GM12801 (cell line): Measurements from ENCODE around the gene GABRR3.

ENCODE experiments used
- TF ChIP-seq, protein P1 (sequence below): IDR thresholded peaks from one replicate; pipeline ENCODE4 v1.5.1; 2011; ENCODE audit warnings: control low read depth; ENCODE audit not compliant: insufficient read length; ENCODE audit errors: extremely low read depth

The GABRR3 gene

DNA sequence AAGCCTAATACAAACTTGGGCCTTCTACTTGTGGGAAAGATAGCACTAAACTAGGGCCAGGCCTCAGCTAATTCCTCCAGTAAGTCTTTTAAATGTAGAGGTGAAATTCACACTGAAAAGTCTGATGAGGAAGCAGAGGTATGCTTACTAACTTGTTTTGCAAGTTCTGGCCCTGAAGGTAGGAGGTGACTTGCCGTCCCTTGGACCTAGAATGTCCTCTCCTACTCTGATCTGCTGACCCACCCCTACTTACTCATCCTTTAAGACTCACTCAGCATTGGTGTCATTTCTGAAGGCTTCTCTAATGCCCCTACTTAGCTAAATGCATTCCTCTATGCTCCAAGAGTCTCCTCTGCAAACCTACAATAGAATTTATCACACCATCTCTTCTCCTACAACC, 82.2 kb downstream of the GABRR3 start:
- TF ChIP-seq, protein P1, sequence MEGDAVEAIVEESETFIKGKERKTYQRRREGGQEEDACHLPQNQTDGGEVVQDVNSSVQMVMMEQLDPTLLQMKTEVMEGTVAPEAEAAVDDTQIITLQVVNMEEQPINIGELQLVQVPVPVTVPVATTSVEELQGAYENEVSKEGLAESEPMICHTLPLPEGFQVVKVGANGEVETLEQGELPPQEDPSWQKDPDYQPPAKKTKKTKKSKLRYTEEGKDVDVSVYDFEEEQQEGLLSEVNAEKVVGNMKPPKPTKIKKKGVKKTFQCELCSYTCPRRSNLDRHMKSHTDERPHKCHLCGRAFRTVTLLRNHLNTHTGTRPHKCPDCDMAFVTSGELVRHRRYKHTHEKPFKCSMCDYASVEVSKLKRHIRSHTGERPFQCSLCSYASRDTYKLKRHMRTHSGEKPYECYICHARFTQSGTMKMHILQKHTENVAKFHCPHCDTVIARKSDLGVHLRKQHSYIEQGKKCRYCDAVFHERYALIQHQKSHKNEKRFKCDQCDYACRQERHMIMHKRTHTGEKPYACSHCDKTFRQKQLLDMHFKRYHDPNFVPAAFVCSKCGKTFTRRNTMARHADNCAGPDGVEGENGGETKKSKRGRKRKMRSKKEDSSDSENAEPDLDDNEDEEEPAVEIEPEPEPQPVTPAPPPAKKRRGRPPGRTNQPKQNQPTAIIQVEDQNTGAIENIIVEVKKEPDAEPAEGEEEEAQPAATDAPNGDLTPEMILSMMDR, result no peak

DNA sequence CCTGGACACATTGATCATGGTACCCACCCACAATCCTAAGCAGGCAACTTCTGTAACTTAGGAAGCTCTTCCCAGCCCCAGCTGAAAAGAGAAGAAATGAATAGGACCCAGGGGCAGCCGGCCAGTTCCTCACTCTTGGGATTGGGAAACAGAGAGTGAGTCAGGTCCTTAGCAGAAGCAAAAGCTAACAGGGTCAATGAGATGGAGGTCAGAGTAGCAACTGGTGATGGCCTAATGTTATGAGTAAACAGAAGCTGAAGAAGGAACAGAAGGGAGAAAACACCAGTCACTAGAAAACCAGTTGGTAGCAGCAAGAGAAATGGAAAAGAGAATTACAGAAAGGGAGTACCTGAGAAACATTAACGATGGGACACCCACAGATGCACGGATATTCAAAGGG, 82.8 kb downstream of the GABRR3 start:
- TF ChIP-seq, protein P1, result no peak

DNA sequence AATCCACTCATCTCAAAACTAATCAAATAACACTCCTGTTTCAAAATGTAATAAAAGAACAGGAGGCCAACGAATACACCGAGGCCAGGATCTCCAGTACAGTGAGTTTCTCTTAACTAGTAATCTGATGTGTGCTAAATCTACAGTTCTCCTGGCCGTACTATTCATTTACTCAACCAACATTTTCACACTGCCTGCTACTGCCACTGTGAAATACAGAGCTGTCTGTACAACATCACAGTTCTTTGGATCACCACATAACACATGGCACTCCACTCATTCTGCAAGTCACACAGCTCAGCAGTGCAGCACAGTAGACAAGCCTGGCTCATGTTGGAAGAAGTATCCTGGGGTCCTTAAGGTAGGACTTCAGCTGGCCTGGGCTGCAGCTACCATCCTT, 84.8 kb downstream of the GABRR3 start:
- TF ChIP-seq, protein P1, result no peak

DNA sequence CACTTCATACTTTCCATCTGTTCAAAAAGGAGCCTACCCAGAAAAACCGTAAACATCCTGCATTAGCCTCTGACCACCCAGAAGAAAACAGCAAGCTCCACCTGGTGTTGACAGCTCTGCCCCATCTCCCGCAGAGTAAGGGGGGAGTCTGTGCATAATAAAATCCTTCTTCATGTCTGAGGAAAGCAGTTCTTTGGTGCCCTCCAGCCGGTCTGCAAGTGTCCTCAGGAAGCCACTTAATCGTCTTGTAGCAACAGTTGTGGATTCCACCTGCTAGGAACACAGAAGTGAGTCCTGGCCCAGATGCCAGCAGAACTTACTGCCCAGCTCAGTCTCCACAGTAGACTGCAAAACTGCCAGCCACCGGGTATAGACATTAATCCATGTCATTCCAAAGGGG, 85.4 kb downstream of the GABRR3 start:
- TF ChIP-seq, protein P1, result no peak

DNA sequence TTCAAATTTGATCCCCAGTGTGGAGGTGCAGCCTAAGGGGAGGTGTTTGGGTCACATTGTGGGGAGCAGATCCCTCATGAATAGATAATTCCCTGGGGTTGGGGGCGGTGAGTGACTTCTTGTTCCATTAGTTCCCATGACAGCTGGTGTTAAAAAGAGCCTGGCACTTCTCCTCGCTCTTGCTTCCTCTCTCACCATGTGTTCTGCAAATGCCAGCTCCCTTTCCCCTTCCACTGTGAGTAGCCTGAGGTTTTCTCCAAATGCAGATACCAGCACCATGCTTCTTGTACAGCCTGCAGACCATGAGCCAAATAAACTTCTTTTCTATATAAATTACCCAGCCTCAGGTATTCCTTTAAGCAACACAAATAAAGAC, 86.0 kb downstream of the GABRR3 start:
- TF ChIP-seq, protein P1, result no peak

DNA sequence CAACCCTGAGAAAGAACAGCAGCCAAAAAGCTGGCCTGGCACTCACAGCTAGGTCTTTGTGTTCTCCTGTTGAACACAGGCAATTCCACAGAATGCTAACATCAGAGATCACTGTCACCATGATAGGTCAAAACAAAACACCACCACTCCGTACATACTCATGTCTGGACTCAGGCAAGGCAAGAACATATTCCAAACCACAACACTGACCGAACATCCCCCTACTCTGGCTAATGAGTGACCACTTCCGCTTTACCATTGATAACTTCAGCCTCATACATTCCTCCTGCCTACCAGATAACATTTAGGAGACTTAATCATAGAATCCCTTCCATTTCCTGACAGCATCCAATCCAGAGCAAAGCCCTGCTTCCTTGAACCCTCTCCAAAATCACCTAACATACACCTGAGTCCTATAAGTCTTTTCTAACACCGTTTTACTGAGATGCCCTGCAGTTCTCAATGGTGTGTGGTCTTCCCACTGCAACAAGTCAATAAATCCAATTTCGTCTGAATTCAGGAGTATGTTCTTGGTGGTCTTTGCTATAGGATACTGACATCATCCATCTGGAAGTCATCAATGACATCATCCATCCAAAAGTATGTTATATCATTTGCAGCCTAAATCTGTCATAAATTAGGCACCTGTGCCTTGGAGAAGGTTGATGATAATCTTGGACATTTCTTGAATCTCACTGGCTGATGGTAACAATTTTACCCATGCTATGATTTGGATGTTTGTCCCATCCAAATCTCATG, 86.6 kb downstream of the GABRR3 start:
- TF ChIP-seq, protein P1, result no peak

DNA sequence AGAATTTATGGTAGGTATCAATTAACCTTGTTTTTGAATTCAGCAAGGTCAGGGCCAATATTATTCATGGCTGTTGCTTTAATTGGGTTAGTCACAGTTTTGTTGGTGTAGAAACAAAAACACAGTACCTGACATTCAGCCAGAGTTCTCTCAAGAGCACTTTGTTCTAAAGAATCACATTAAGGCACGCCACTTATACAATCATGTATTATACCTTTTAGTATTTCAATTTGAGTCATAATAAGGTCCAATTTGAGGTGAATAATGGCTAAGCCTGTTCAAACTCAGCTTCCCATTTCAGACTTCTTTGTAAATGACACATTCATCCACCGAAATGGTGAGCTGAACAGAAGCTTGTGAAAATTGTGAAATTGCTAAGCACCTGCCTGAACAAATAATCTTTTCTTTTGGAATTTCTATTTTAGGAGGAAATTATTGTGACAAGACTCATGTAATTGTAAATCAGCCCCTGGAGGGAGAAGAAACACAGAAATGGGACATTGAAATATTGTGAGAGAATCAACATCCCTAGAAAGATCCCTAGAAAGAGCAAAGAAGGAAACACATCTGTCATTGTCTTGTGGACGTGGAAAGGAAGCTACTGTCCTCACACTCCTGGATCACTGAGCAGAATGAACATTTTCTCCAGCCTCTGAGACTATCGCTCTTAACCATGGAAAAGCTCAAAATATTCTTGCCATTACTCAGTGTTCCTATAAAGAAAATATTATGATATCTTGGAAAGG, 92.1 kb downstream of the GABRR3 start:
- TF ChIP-seq, protein P1, result no peak
